ENCODE data around the gene PKN3.

Gene PKN3

GRCh38 chr9:128742401-128742800, 40.1 kb downstream of the PKN3 start:
- DNase-seq (ENCODE audit: low read depth, low spot score): no peak

DNA sequence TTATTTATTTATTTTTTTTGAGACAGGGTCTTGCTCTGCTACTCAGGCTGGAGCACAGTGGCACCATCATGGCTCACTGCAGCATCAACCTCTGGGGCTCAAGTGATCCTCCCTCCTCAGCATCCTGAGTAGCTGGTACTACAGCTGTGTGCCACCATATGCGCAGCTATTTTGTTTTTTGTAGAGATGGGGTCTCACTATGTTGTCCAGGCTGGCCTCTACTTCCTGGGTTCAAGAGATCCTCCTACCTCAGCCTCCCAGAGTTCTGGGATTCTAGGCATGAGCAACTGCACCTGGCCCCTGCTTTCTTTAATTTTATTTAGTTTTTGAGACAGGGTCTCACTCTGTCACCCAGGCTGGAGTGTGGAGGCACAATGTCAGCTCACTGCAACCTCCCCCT, 41.1 kb downstream of the PKN3 start:
- DNase-seq (ENCODE audit: low read depth, low spot score): no peak

- no peak for DNase-seq (ENCODE audit: low read depth, low spot score)
Observed at GRCh38 chr9:128747241-128747640, 44.9 kb downstream of the PKN3 start.

DNA sequence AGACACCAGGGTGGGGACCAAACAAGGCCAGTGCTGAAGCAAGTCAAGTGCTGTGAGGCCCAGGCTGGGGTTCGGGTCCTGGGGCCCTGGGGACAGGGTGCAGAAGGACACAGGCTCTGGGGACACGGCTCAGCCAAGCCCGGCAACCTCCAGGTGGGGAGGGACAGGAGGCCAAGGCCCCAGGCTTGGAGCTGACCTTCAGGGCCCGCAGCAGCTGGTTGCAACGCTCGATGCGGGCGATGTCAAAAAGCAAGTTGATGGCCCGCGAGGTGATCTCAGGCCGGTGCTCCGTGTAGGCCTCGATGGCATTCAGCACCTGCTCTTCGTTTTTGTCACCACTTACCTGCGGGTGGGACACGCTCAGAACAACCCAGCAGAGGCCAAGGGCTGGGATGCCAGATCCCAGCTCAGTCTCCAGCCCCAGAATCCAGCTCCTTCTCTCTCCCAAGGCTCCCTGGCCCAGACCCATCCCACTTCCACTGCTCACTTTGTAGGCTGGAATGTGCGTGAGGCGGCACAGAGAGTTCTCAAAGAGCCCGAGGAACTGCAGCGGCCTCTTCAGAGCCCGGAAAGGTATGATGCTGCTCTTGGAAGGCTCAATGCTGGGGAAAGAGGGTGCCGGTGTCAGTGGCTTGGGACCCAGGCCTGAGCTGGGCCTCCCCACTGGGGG, 48.8 kb downstream of the PKN3 start:
- no peak for DNase-seq (ENCODE audit: low read depth, low spot score)

DNA sequence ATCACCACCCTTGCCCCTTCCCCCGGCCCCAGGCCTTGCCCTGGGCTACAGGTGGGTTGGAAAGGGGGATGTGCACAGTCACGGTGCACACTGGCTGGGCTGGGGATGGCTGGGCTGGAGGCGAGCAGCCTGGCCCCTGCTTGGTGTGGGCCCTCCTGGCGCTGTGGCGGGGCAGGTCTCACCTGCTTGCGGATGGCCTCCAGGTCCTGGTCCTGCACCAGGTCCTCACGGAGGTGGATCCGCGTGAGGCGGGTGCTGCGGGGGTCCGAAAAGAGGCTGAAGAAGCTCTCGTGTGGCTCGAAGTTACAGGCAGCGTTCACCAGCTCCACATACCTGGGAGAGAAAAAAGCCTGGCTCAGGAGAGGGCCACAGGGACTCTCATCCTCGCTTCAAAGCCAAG, 51.3 kb downstream of the PKN3 start:
- DNase-seq (ENCODE audit: low read depth, low spot score): no peak

DNA sequence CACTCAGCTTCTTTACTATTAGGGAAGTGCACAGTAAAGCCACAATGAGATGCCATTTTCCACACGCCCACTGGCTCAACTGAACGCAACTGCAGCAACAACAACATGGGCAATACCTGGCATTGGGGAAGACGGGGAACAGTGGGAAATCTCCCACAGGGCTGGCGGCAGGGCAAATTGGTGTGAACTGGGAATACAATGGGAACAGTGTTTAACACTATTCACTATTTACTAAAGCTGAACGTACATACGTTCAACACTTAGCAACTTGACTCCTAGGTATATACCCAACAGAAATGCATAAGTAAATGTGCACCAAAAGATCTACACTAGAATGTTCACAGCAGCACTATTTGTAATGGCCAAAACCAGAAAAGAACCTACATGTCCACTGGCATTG, 55.3 kb downstream of the PKN3 start:
- DNase-seq (ENCODE audit: low read depth, low spot score): no peak

DNA sequence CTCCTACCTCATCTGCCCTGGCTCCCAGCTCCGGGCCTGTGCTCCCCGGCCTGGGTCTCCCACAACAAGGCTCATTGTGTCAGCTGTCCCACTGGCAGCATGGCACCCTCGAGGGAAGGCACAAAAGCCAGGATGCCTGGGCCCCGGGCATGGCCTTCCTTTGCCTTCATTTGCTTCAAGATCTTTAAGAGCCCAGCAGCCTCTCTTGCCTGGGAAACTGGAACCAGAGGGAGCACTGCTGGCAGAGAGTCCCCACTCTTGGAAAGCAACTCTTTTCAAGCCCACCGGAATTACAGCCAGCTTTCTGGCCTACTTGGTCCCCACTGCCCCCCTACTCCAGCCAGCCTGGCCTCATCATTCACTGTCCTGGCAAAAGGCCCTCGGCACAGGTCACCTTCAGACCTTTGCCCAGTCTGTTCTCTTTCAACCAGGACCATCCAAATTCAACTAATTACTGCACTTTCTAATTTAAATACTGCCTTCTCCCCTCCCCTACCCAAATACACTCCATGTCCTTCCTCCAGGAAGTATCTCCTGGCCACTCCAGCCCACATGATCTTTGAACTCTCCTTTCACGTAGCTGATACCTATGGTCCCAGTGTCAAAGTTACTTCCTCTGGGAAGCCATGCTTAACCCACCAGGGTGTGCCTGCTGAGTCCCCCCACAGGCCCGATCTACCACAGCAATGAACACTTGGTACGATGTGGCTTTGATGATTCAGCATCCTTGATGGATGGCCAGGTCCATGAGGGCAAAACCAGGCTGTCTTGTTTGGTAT, 60.6 kb downstream of the PKN3 start:
- DNase-seq (ENCODE audit: low read depth, low spot score): no peak

- DNase-seq (ENCODE audit: low read depth, low spot score): no peak
Observed at GRCh38 chr9:128764361-128764760, 62.1 kb downstream of the PKN3 start.

- no peak for DNase-seq (ENCODE audit: low read depth, low spot score)
Observed at GRCh38 chr9:128765499-128765898, 63.2 kb downstream of the PKN3 start.

- DNase-seq (ENCODE audit: low read depth, low spot score): no peak
Observed at GRCh38 chr9:128768606-128769005, 66.3 kb downstream of the PKN3 start.
